ENCODE data around the gene PTGDS.

The PTGDS gene

DNA sequence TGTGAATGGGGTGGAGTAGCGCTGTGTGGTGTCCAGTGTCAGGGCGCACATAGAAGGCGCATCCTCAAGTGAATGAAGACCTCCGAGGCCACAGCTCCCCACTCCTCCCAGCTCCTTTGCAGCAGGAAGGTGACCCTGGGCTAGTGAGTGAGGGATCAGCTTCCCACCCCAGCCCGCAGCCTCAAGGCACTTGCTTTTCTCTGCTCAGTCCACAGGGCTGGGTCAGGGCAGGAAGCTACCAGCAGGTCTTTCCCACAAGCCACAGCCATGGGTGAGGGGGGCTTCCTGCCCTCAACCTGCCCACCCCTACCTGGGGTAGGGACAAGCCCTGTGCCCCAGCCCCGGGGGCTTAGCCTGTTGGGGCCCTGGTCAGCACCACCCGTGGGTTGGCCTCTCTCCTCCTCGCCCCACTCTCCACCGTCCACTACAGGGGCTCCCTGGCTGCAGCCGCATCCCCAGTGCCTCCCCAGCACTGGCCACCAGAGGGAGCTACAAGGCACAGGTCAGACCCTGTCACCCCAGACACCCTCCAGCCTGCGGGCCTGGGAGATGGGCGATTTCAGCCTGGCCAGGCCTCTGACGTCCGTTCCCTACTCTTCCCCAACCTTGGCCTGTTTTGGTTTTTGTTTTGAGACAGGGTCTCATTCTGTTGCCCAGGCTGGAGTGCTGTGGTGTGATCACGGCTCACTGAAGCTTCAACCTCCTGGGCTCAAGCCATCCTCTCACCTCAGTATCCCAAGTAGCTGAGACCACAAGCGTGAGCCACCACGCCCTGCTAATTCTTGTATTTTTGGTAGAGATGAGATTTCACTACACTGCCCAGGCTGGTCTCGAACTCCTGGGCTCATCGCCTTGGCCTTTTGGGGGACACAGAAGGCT lies 52.0 kb downstream of the PTGDS start:
- Histone ChIP-seq H2BK12ac (ENCODE audit: low read length in 2 of 2) (peak overlapping the region in 1 of 2 experiments; percentile 25), H3K4me1 (ENCODE audit: control insufficient read depth, insufficient read depth, low read depth, low read length) (peaks cover 28% of the 10 kb centered on the region), H3K14ac (ENCODE audit: low read length in 2 of 2) (no peak overlapping the region), H3K9me3 (ENCODE audit: control insufficient read depth, low read length) (no peaks in the 10 kb centered on the region), H2AK5ac (ENCODE audit: low read length, severe bottlenecking) (no peak overlapping the region), H2BK15ac (ENCODE audit: low read depth, poor library complexity, severe bottlenecking) (no peak overlapping the region), H3K27me3 (ENCODE audit: control insufficient read depth in 1 of 2, insufficient read depth in 1 of 2, low read length in 2 of 2) (peaks cover 4 to 11% of the 10 kb centered on the region in 2 experiments), H2BK120ac (ENCODE audit: low read depth, low read length) (no peak overlapping the region), H4K8ac (ENCODE audit: low read length) (no peak overlapping the region), H4K91ac (ENCODE audit: low read length) (no peak overlapping the region), H3K4ac (ENCODE audit: low read depth in 1 of 2, low read length in 2 of 2) (no peak overlapping the region), H3K23ac (ENCODE audit: low read length in 2 of 2) (no peak overlapping the region), H3K79me1 (replicated peaks; ENCODE audit: low read length, poor library complexity, severe bottlenecking) (no peaks in the 10 kb centered on the region), H3K36me3 (ENCODE audit: control insufficient read depth in 1 of 2, insufficient read depth in 2 of 2, low read depth in 1 of 2, low read length in 2 of 2) (no peaks in the 10 kb centered on the region), H2BK5ac (ENCODE audit: low read depth, low read length, poor library complexity, severe bottlenecking) (no peak overlapping the region), H3K27ac (ENCODE audit: low read length, poor library complexity, severe bottlenecking) (no peak overlapping the region), H3K4me2 (ENCODE audit: low read length, poor library complexity, severe bottlenecking) (peak overlapping the region; percentile 87), H3K4me3 (ENCODE audit: insufficient read depth in 1 of 2, low read depth in 1 of 2, low read length in 2 of 2) (peak overlapping the region in 1 of 2 experiments; percentile 77), H3K18ac (ENCODE audit: low read depth in 1 of 2, low read length in 2 of 2) (peak overlapping the region in 1 of 2 experiments; percentile 8), H3K9ac (ENCODE audit: low read length) (no peak overlapping the region), H2AFZ (ENCODE audit: low read depth, low read length) (no peak overlapping the region)
- 42% methylated on average over 16 of the region's 19 CpGs for WGBS
- peak; percentile 75 for DNase-seq

DNA sequence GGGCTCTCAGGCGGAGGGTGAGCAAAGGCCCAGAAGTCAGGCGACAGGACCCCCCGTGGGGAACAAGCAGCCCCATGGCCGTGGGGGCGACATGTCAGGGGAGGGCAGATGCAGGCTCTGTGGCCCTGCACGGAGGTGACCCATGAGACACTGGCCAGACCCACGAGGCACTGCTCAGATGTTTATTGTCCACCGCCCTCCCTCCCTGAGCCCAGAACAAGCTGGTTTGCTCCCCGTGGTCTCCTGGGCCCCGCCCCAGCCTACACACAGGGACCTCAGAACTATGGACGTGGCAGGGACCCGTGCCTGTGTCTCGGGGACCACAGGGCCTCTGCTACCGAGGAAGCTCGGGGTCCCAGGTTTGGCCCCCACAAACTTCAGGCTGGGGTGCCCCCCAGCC lies 52.7 kb downstream of the PTGDS start:
- H3K27me3 ChIP-seq (ENCODE audit: control insufficient read depth in 1 of 2, insufficient read depth in 1 of 2, low read length in 2 of 2), result peaks cover 4 to 11% of the 10 kb centered on the region in 2 experiments
- H2BK12ac ChIP-seq (ENCODE audit: low read length in 2 of 2), result no peak overlapping the region
- H2BK5ac ChIP-seq (ENCODE audit: low read depth, low read length, poor library complexity, severe bottlenecking), result no peak overlapping the region
- no peak overlapping the region for H3K14ac ChIP-seq (ENCODE audit: low read length in 2 of 2)
- no peak overlapping the region for H3K27ac ChIP-seq (ENCODE audit: low read length, poor library complexity, severe bottlenecking)
- H3K4me1 ChIP-seq (ENCODE audit: control insufficient read depth, insufficient read depth, low read depth, low read length), result peaks cover 29% of the 10 kb centered on the region
- no peak overlapping the region for H2BK120ac ChIP-seq (ENCODE audit: low read depth, low read length)
- no peak for DNase-seq
- no peak overlapping the region for H3K9ac ChIP-seq (ENCODE audit: low read length)
- H4K8ac ChIP-seq (ENCODE audit: low read length), result no peak overlapping the region
- H3K18ac ChIP-seq (ENCODE audit: low read depth in 1 of 2, low read length in 2 of 2), result no peak overlapping the region
- no peak overlapping the region for H2AFZ ChIP-seq (ENCODE audit: low read depth, low read length)
- no peaks in the 10 kb centered on the region for H3K79me1 ChIP-seq (replicated peaks; ENCODE audit: low read length, poor library complexity, severe bottlenecking)
- no peak overlapping the region for H2AK5ac ChIP-seq (ENCODE audit: low read length, severe bottlenecking)
- H3K36me3 ChIP-seq (ENCODE audit: control insufficient read depth in 1 of 2, insufficient read depth in 2 of 2, low read depth in 1 of 2, low read length in 2 of 2), result no peaks in the 10 kb centered on the region
- no peak overlapping the region for H2BK15ac ChIP-seq (ENCODE audit: low read depth, poor library complexity, severe bottlenecking)
- 83% methylated on average over 14 of the region's 15 CpGs for WGBS
- H3K23ac ChIP-seq (ENCODE audit: low read length in 2 of 2), result no peak overlapping the region
- H4K91ac ChIP-seq (ENCODE audit: low read length), result no peak overlapping the region
- no peaks in the 10 kb centered on the region for H3K9me3 ChIP-seq (ENCODE audit: control insufficient read depth, low read length)
- no peak overlapping the region for H3K4me3 ChIP-seq (ENCODE audit: insufficient read depth in 1 of 2, low read depth in 1 of 2, low read length in 2 of 2)
- H3K4ac ChIP-seq (ENCODE audit: low read depth in 1 of 2, low read length in 2 of 2), result no peak overlapping the region
- H3K4me2 ChIP-seq (ENCODE audit: low read length, poor library complexity, severe bottlenecking), result no peak overlapping the region

DNA sequence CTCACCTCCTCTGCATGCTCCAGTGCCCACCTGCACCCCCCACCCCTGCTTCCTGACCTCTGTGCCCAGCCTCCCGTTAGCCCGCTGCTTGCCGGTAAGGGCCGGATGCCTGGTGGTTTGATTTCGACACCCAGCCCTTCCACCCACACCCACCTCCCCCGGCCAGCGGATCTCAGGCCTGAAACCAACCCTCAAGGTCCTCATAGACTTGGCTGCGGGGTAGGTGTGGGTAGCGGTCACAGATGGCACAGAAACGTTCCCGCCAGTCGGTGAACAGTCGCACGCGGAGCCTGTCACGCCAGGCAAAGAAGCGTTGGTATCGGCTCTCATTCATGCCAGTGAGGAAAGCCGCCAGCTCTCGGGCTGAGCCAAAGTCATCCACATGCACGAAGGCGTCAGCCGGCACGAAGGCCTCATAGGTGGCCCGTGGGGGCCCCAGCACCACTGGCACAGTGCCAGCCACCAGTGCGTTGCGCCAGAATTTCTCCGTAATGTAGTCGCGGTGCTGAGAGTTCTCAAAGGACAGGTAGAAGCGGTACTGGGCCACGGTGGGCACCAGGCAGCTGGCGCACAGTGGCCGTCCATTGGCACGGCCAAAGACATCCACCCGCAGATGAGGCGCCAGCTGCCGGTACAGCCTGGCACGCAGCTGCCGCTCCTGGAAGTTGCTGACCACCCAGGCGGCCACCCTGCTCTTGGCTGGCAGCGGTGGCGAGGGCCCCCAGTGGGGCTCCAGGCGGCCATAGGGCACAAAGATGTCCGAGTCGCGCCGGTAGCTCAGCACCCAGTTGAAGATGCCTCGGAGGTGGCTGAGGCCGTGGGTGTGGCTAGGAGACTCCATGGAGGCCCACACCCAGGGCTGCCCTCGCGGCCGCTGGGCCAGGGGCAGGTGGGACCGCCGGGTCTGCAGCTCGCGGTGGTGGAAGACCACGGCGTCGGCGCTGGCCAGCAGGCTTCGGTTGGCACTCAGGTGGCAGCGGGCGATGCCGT lies 53.5 kb downstream of the PTGDS start:
- Histone ChIP-seq H3K4ac (ENCODE audit: low read depth in 1 of 2, low read length in 2 of 2) (no peak overlapping the region), H3K23ac (ENCODE audit: low read length in 2 of 2) (no peak overlapping the region), H2AK5ac (ENCODE audit: low read length, severe bottlenecking) (no peak overlapping the region), H3K79me1 (replicated peaks; ENCODE audit: low read length, poor library complexity, severe bottlenecking) (no peaks in the 10 kb centered on the region), H2AFZ (ENCODE audit: low read depth, low read length) (no peak overlapping the region), H3K14ac (ENCODE audit: low read length in 2 of 2) (no peak overlapping the region), H4K91ac (ENCODE audit: low read length) (peak overlapping the region; percentile 10), H3K27ac (ENCODE audit: low read length, poor library complexity, severe bottlenecking) (no peak overlapping the region), H2BK15ac (ENCODE audit: low read depth, poor library complexity, severe bottlenecking) (no peak overlapping the region), H4K8ac (ENCODE audit: low read length) (no peak overlapping the region), H3K9ac (ENCODE audit: low read length) (no peak overlapping the region), H3K18ac (ENCODE audit: low read depth in 1 of 2, low read length in 2 of 2) (no peak overlapping the region), H2BK5ac (ENCODE audit: low read depth, low read length, poor library complexity, severe bottlenecking) (no peak overlapping the region), H2BK120ac (ENCODE audit: low read depth, low read length) (no peak overlapping the region), H3K9me3 (ENCODE audit: control insufficient read depth, low read length) (no peaks in the 10 kb centered on the region), H2BK12ac (ENCODE audit: low read length in 2 of 2) (no peak overlapping the region), H3K4me2 (ENCODE audit: low read length, poor library complexity, severe bottlenecking) (no peak overlapping the region), H3K36me3 (ENCODE audit: control insufficient read depth in 1 of 2, insufficient read depth in 2 of 2, low read depth in 1 of 2, low read length in 2 of 2) (peaks cover 0 to under 1% of the 10 kb centered on the region in 2 experiments), H3K4me3 (ENCODE audit: insufficient read depth in 1 of 2, low read depth in 1 of 2, low read length in 2 of 2) (no peak overlapping the region), H3K27me3 (ENCODE audit: control insufficient read depth in 1 of 2, insufficient read depth in 1 of 2, low read length in 2 of 2) (peaks cover 4 to 11% of the 10 kb centered on the region in 2 experiments), H3K4me1 (ENCODE audit: control insufficient read depth, insufficient read depth, low read depth, low read length) (peaks cover 25% of the 10 kb centered on the region)
- no peak for DNase-seq
- WGBS, result 93% methylated on average over 65 of the region's 65 CpGs

All from mesenchymal stem cell (in vitro differentiated cells and primary cell).